Right kidney (tissue), 1 donor: ENCODE data around the gene NR6A1.

Source experiments
- DNase-seq: peaks from one replicate; pipeline ENCODE4 v3.0.0-alpha.2; 2016

NR6A1 gene

GRCh38 chr9:124470306-124470705 is 300.8 kb downstream of the NR6A1 start:
- DNase-seq: no peak

GRCh38 chr9:124469011-124469832 is 301.9 kb downstream of the NR6A1 start:
- DNase-seq: no peak

GRCh38 chr9:124468061-124468740 is 302.9 kb downstream of the NR6A1 start:
- DNase-seq: no peak

- DNase-seq: no peak
These were observed 303.6 kb downstream of the NR6A1 start for GRCh38 chr9:124467410-124468060.
